Hepatocyte (in vitro differentiated cells): ENCODE data around the gene PDE4D. TPM values are rescaled to one million over a fixed set of nuclear protein-coding genes. Genes with fewer than 3 reads are reported as not detected.

Experiments used
- DNase-seq: peaks from one replicate; pipeline ENCODE4 v3.0.0-alpha.2; 2016; ENCODE audit warnings: low spot score
- H2AFZ ChIP-seq: fragments of 200-600 bp; sonication (generic); 2 replicates; pipeline ENCODE4 v1.6.0; 2016; ENCODE audit warnings: antibody characterized with exemption, mild to moderate bottlenecking
- H3K27ac ChIP-seq: fragments of 200-600 bp; sonication (generic); 2 replicates; pipeline ENCODE4 v1.5.1; 2016; ENCODE audit warnings: mild to moderate bottlenecking
- H3K27me3 ChIP-seq: fragments of 200-600 bp; sonication (generic); 2 replicates; pipeline ENCODE4 v1.6.1; 2016
- H3K36me3 ChIP-seq: fragments of 200-600 bp; sonication (generic); replicated peaks from 2 replicates; pipeline ENCODE4 v1.5.1; 2016; ENCODE audit warnings: low read depth; ENCODE audit not compliant: insufficient read depth
- H3K4me1 ChIP-seq: fragments of 200-600 bp; sonication (generic); 2 replicates; pipeline ENCODE4 v1.5.1; 2016; ENCODE audit warnings: mild to moderate bottlenecking, moderate library complexity; ENCODE audit not compliant: insufficient read depth
- H3K4me2 ChIP-seq: fragments of 200-600 bp; sonication (generic); 2 replicates; pipeline ENCODE4 v1.6.0; 2016
- H3K4me3 ChIP-seq: fragments of 200-600 bp; sonication (generic); 2 replicates; pipeline ENCODE4 v1.5.1; 2016; ENCODE audit warnings: mild to moderate bottlenecking
- H3K79me2 ChIP-seq: fragments of 200-600 bp; sonication (generic); 2 replicates; pipeline ENCODE4 v1.6.0; 2017; ENCODE audit warnings: mild to moderate bottlenecking
- H3K9me2 ChIP-seq: fragments of 200-600 bp; sonication (generic); replicated peaks from 2 replicates; pipeline ENCODE4 v1.6.0; 2017; ENCODE audit warnings: mild to moderate bottlenecking; ENCODE audit not compliant: insufficient read depth
- H3K9me3 ChIP-seq: fragments of 200-600 bp; sonication (generic); 2 replicates; pipeline ENCODE4 v1.5.1; 2016; ENCODE audit warnings: low read depth, mild to moderate bottlenecking
- H4K20me1 ChIP-seq: fragments of 200-600 bp; sonication (generic); 2 replicates; pipeline ENCODE4 v1.6.0; 2016; ENCODE audit warnings: mild to moderate bottlenecking; ENCODE audit not compliant: insufficient read depth, poor library complexity, severe bottlenecking
- EZH2 ChIP-seq: fragments of 200-600 bp; sonication (generic); IDR thresholded peaks from 2 replicates; pipeline ENCODE4 v1.6.1; 2016; ENCODE audit warnings: antibody characterized with exemption, mild to moderate bottlenecking, borderline replicate concordance
- EZH2phosphoT487 ChIP-seq: fragments of 200-600 bp; sonication (generic); IDR thresholded peaks from one replicate; pipeline ENCODE4 v1.6.1; 2018; ENCODE audit warnings: antibody characterized with exemption, mild to moderate bottlenecking, low read depth, moderate library complexity; ENCODE audit not compliant: unreplicated experiment, severe bottlenecking
- WGBS: methylation state at CpG from one replicate; pipeline ENCODE4 v1.1.6; 2016; ENCODE audit warnings: low lambda C conversion rate; ENCODE audit errors: missing lambda C conversion rate; 5-methylcytosine and 5-hydroxymethylcytosine counted together
- polyA plus RNA-seq: library from polyadenylated mRNA; unstranded; fragments of >200 nt; fragmentation: Nextera tagmentation; extraction: Ambion mirVana; gene quantifications from 2 replicates; pipeline ENCODE4 v1.2.1, GENCODE V29; 2016
- total RNA-seq: library from RNA; depleted of rRNA; stranded (reverse); fragments of >200 nt; gene quantifications from 2 replicates; pipeline ENCODE4 v1.2.3, GENCODE V29; 2014
- TF ChIP-seq, protein P1 (sequence below): fragments of 200-600 bp; sonication (generic); IDR thresholded peaks from 2 replicates; pipeline ENCODE4 v1.5.1; 2016; ENCODE audit warnings: antibody characterized with exemption, mild to moderate bottlenecking; ENCODE audit not compliant: poor library complexity

Gene PDE4D
- total and polyA plus RNA-seq, 2 experiments from 2014 or later = 14.5 to 45.2 TPM

DNA sequence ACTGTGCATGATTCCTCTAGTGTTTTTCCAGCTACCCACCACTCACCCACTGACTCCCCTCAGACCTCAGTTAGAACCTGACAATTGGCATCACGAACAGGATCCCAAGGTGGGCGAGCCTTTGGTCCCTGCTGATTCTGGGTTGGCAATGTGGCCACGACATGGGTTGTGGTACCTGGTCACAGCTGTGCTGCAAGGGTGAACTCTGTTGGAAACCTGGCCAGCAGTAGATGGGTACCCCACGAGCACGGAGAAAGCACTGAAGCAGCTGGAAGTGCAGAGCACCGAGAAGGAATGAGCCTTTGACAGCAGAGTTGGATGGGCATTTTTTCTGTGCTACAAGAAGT is 180.1 kb downstream of the PDE4D start:
- 97% methylated on average over 6 of the region's 6 CpGs for WGBS

DNA sequence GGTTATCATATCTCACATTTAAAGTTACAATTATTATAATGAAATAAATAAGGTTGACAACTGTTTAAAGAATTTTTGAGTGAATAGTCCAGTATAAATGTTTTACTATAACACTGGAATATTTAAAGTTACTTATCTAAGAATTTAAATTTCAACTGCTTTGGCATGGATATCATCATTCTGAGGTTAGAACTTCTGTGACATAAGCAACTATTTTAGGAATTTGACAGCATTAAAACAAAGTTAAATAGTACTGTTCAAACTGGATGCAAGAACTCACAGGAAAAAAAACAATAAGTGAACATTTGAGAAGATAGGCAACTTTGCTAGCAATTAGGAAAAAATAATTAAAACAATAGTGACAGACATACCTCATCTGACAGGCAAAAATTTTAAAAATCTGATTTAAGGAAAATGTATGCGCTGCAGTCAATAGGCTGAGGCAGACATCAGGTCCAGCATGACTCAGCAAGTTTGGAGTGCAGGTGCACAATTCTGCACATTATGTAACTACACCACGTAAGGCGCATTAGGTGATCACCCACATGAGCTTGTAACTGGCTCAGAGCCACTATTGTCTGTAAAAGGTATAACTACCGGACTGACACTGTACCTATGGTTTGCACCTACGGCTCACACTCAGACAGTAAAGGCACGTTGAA is 180.6 kb downstream of the PDE4D start:
- H3K27ac ChIP-seq = no peak overlapping the region
- no peaks in the 10 kb centered on the region for H3K9me2 ChIP-seq
- H3K4me1 ChIP-seq = peaks cover 20% of the 10 kb centered on the region
- H3K79me2 ChIP-seq = no peaks in the 10 kb centered on the region
- 97% methylated on average over 6 of the region's 6 CpGs for WGBS
- no peaks in the 10 kb centered on the region for H3K27me3 ChIP-seq
- H3K4me2 ChIP-seq = no peak overlapping the region
- TF ChIP-seq EZH2phosphoT487 (no peak), EZH2 (no peak)
- TF ChIP-seq, protein P1, sequence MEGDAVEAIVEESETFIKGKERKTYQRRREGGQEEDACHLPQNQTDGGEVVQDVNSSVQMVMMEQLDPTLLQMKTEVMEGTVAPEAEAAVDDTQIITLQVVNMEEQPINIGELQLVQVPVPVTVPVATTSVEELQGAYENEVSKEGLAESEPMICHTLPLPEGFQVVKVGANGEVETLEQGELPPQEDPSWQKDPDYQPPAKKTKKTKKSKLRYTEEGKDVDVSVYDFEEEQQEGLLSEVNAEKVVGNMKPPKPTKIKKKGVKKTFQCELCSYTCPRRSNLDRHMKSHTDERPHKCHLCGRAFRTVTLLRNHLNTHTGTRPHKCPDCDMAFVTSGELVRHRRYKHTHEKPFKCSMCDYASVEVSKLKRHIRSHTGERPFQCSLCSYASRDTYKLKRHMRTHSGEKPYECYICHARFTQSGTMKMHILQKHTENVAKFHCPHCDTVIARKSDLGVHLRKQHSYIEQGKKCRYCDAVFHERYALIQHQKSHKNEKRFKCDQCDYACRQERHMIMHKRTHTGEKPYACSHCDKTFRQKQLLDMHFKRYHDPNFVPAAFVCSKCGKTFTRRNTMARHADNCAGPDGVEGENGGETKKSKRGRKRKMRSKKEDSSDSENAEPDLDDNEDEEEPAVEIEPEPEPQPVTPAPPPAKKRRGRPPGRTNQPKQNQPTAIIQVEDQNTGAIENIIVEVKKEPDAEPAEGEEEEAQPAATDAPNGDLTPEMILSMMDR = no peak
- no peak for DNase-seq
- H4K20me1 ChIP-seq = no peaks in the 10 kb centered on the region
- H3K9me3 ChIP-seq = no peaks in the 10 kb centered on the region
- no peak overlapping the region for H3K4me3 ChIP-seq
- no peaks in the 10 kb centered on the region for H3K36me3 ChIP-seq
- no peak overlapping the region for H2AFZ ChIP-seq

More for the DNA sequence above, 180.1 kb downstream of the PDE4D start:
- no peak for TF ChIP-seq EZH2phosphoT487
- TF ChIP-seq, protein P1 = no peak
- no peak for TF ChIP-seq EZH2
- no peak overlapping the region for H3K4me2 ChIP-seq
- no peak overlapping the region for H3K27ac ChIP-seq
- H3K36me3 ChIP-seq = no peaks in the 10 kb centered on the region
- H4K20me1 ChIP-seq = no peaks in the 10 kb centered on the region
- peaks cover 20% of the 10 kb centered on the region for H3K4me1 ChIP-seq
- no peaks in the 10 kb centered on the region for H3K9me2 ChIP-seq
- H3K4me3 ChIP-seq = no peak overlapping the region
- H3K27me3 ChIP-seq = no peaks in the 10 kb centered on the region
- no peak overlapping the region for H2AFZ ChIP-seq
- DNase-seq = no peak
- H3K9me3 ChIP-seq = no peaks in the 10 kb centered on the region
- no peaks in the 10 kb centered on the region for H3K79me2 ChIP-seq

DNA sequence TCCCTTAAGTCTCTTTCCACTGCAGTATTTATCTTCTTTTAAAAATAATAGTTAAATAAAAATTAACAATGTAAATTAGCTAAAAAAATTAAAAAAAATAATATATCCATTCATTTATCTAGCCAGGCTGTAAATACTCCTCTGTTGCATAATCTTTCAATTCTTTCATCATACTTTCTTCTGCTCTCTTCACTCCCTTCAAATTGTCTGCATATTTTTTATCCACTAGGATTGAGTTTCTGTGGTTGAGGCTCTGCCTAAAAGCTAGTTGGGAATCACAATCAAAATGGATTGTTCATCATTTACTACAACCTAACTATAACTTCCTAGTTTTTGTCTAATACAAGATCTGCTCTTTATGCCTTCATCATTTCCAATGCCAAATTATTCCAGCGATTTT is 182.2 kb downstream of the PDE4D start:
- Histone ChIP-seq H3K9me2 (no peaks in the 10 kb centered on the region), H3K27me3 (no peaks in the 10 kb centered on the region), H3K79me2 (peaks cover 3% of the 10 kb centered on the region), H3K4me3 (no peak overlapping the region), H4K20me1 (no peaks in the 10 kb centered on the region), H3K36me3 (no peaks in the 10 kb centered on the region), H2AFZ (no peak overlapping the region), H3K9me3 (no peaks in the 10 kb centered on the region), H3K27ac (no peak overlapping the region), H3K4me2 (no peak overlapping the region), H3K4me1 (peaks cover 20% of the 10 kb centered on the region)
- no peak for TF ChIP-seq EZH2
- no peak for TF ChIP-seq EZH2phosphoT487
- TF ChIP-seq, protein P1 = no peak
- DNase-seq = no peak
- 91% methylated on average over 1 of the region's 1 CpG for WGBS
